Panc1 (cell line): ENCODE data around the gene CEBPB. TPM values are rescaled to one million over a fixed set of nuclear protein-coding genes. Genes with fewer than 3 reads are reported as not detected.

ENCODE experiments used
- ATAC-seq: fragments of 200-7000 bp; cut with Tn5 transposase; 2 replicates; pipeline ENCODE4 v1.9.1; 2020; ENCODE audit warnings: mild to moderate bottlenecking, moderate library complexity
- BruUV-seq: library from RNA; stranded (reverse); fragments of 400-500 nt; replicated peaks from 2 replicates; lab custom pipeline; 2021; lab: Mats Ljungman, UMichigan
- CTCF ChIA-PET: fragments of 300-600 bp; sonication (Branson Sonifier 250); formaldehyde crosslinking; loops from one replicate; lab custom pipeline; 2022; ENCODE audit warnings: antibody characterized with exemption; lab: Charles Lee
- POLR2A ChIA-PET: fragments of 300-600 bp; sonication (Branson Sonifier 250); formaldehyde crosslinking; loops from one replicate; lab custom pipeline; 2022; ENCODE audit warnings: antibody characterized with exemption; lab: Charles Lee
- DNase-seq: peaks from one replicate; pipeline ENCODE4 v3.0.0-alpha.2; 2010; ENCODE audit warnings: low read depth, low spot score
- H3K27ac ChIP-seq: 2 replicates; pipeline ENCODE4 v1.5.1; 2011; ENCODE audit warnings: mild to moderate bottlenecking, low read length, inconsistent platforms
- H3K27me3 ChIP-seq: fragments of 200-500 bp; sonication (Bioruptor generic); 2 replicates; pipeline ENCODE4 v1.6.0; 2014; ENCODE audit warnings: low read length, inconsistent platforms; ENCODE audit not compliant: control insufficient read depth, insufficient read depth
- H3K36me3 ChIP-seq: fragments of 200-500 bp; sonication (Bioruptor generic); 2 replicates; pipeline ENCODE4 v1.5.1; 2014; ENCODE audit warnings: inconsistent platforms, mild to moderate bottlenecking, low read length, moderate library complexity; ENCODE audit not compliant: control insufficient read depth, insufficient read depth
- H3K4me1 ChIP-seq: 2 replicates; pipeline ENCODE4 v1.5.1; 2011; ENCODE audit warnings: inconsistent platforms, mild to moderate bottlenecking, low read length, moderate library complexity; ENCODE audit not compliant: control insufficient read depth, insufficient read depth
- H3K4me3 ChIP-seq, 2 experiments: 2 replicates each; pipeline ENCODE4 v1.5.1; 2011 to 2012; ENCODE audit warnings: low read depth in 2 of 2, low read length in 2 of 2, mild to moderate bottlenecking in 2 of 2, inconsistent platforms in 1 of 2, moderate library complexity in 1 of 2
- H3K9me3 ChIP-seq: fragments of 200-500 bp; sonication (Bioruptor generic); 2 replicates; pipeline ENCODE4 v1.5.1; 2014; ENCODE audit warnings: low read depth, mild to moderate bottlenecking, inconsistent platforms, low read length, moderate library complexity; ENCODE audit not compliant: control insufficient read depth, insufficient read depth
- POLR2AphosphoS5 ChIP-seq: IDR thresholded peaks from 2 replicates; pipeline ENCODE4 v1.6.1; 2012; ENCODE audit warnings: mild to moderate bottlenecking, low read depth, low read length, moderate library complexity
- SIN3A ChIP-seq: IDR thresholded peaks from 2 replicates; pipeline ENCODE4 v1.6.1; 2012; ENCODE audit warnings: low read depth, mild to moderate bottlenecking, low read length, moderate library complexity, borderline replicate concordance; ENCODE audit not compliant: insufficient read depth
- TCF7L2 ChIP-seq: IDR thresholded peaks from 2 replicates; pipeline ENCODE4 v1.6.1; 2011; ENCODE audit warnings: mild to moderate bottlenecking, low read depth, low read length, inconsistent platforms
- in situ Hi-C: cut with HindIII; loops from 2 replicates; pipeline ENCODE4 v1.10.0; 2016; ENCODE audit warnings: low sequenced_read_pairs, low pct_unique_long_range_greater_than_20kb
- intact Hi-C: fragments of 100-400 bp; cut with micrococcal nuclease; formaldehyde crosslinking; loops from one replicate; pipeline ENCODE4 v1.10.0; 2022; ENCODE audit not compliant: unreplicated experiment
- total RNA-seq: library from RNA; stranded (reverse); gene quantifications from one replicate; pipeline ENCODE4 v1.2.1, GENCODE V29; 2021; ENCODE audit not compliant: unreplicated experiment
- TF ChIP-seq, protein P1 (sequence below), 2 experiments: IDR thresholded peaks; 2 replicates each; pipeline ENCODE4 v1.6.1; 2011 to 2012; ENCODE audit warnings: low read depth in 2 of 2, control low read depth in 1 of 2, low read length in 1 of 2, mild to moderate bottlenecking in 1 of 2, moderate library complexity in 1 of 2; ENCODE audit not compliant: insufficient read depth in 1 of 2
- TF ChIP-seq, protein P2 (sequence below): fragments of 450-650 bp; IDR thresholded peaks from 2 replicates; pipeline ENCODE4 v1.5.1; 2017; ENCODE audit warnings: mild to moderate bottlenecking

CEBPB gene
- total RNA-seq, 1 experiment from 2014 or later = 52.1 TPM

DNA sequence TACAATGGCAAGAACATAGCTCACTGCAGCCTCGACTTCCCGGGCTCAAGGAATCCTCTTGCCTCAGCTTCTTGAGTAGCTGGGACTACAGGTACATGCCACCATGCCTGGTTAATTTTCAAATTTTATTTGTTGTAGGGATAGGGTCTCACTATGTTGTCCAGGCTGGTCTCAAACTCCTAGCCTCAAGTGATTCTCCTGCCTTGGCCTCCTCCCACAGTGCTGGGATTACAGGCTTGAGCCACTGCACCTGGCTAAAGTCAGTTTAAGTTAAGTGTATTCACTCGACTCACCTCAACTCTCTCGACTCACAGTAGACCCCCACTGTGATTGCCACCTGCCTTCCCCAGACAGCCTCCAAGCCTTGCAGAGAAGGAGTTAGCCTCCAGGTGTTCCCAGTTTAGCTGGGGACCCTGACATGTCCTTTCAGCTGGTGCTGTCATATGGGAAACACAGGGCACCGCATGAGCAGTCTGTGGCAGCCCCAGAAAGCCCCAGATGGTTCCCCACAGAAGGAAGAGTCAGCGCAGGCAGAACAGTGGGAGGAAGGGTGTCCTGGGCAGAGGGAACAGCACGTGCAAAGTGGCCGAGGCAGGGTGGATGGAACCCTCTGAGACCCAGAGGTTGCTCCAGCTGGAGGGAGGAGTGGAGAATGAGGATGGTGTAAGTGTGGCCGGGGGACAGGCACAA lies 40.4 kb downstream of the CEBPB start:
- BruUV-seq = no TSS peak

DNA sequence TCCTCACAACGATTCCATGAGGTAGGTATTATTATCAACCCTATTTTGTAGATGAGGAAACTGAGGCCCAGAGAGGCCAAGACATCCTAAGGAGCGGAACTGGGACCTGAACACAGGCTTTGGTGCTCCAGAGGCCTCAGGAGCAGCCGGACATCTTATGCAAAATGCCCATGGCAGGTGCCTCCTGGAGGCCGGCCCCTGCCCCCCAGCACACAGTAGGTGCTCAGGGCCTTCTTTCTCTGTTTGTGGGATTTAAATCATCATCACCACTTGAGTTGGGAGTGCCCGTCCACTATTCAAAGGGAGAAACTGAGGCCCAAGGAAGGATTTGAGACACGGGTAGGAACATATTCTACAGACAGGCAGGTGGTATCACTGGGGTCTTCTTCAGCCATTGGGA lies 41.2 kb downstream of the CEBPB start:
- CTCF ChIA-PET = interaction anchor here (0.7 kb wide), 1 partner anchor 11 kb away, joined by 6 read pairs; no protein-coding TSS in a partner anchor
- TF ChIP-seq POLR2AphosphoS5 = no peak
- TF ChIP-seq, protein P1, sequence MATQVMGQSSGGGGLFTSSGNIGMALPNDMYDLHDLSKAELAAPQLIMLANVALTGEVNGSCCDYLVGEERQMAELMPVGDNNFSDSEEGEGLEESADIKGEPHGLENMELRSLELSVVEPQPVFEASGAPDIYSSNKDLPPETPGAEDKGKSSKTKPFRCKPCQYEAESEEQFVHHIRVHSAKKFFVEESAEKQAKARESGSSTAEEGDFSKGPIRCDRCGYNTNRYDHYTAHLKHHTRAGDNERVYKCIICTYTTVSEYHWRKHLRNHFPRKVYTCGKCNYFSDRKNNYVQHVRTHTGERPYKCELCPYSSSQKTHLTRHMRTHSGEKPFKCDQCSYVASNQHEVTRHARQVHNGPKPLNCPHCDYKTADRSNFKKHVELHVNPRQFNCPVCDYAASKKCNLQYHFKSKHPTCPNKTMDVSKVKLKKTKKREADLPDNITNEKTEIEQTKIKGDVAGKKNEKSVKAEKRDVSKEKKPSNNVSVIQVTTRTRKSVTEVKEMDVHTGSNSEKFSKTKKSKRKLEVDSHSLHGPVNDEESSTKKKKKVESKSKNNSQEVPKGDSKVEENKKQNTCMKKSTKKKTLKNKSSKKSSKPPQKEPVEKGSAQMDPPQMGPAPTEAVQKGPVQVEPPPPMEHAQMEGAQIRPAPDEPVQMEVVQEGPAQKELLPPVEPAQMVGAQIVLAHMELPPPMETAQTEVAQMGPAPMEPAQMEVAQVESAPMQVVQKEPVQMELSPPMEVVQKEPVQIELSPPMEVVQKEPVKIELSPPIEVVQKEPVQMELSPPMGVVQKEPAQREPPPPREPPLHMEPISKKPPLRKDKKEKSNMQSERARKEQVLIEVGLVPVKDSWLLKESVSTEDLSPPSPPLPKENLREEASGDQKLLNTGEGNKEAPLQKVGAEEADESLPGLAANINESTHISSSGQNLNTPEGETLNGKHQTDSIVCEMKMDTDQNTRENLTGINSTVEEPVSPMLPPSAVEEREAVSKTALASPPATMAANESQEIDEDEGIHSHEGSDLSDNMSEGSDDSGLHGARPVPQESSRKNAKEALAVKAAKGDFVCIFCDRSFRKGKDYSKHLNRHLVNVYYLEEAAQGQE (IDR thresholded peaks at IDR 0.05; ENCODE audit: insufficient read depth in 1 of 2, low read depth in 2 of 2, low read length in 1 of 2) = no peak
- no peak for TF ChIP-seq TCF7L2
- TF ChIP-seq, protein P2, sequence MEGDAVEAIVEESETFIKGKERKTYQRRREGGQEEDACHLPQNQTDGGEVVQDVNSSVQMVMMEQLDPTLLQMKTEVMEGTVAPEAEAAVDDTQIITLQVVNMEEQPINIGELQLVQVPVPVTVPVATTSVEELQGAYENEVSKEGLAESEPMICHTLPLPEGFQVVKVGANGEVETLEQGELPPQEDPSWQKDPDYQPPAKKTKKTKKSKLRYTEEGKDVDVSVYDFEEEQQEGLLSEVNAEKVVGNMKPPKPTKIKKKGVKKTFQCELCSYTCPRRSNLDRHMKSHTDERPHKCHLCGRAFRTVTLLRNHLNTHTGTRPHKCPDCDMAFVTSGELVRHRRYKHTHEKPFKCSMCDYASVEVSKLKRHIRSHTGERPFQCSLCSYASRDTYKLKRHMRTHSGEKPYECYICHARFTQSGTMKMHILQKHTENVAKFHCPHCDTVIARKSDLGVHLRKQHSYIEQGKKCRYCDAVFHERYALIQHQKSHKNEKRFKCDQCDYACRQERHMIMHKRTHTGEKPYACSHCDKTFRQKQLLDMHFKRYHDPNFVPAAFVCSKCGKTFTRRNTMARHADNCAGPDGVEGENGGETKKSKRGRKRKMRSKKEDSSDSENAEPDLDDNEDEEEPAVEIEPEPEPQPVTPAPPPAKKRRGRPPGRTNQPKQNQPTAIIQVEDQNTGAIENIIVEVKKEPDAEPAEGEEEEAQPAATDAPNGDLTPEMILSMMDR = no peak
- Histone ChIP-seq H3K4me3 (no peak overlapping the region), H3K27me3 (no peaks in the 10 kb centered on the region), H3K36me3 (no peaks in the 10 kb centered on the region), H3K4me1 (no peaks in the 10 kb centered on the region), H3K9me3 (no peaks in the 10 kb centered on the region), H3K27ac (no peak overlapping the region)
- intact Hi-C loops (no loop called here), in situ Hi-C loops (no loop called here)
- BruUV-seq = no TSS peak
- POLR2A ChIA-PET = interaction anchor here (0.6 kb wide), 1 partner anchor 14 kb away, joined by 4 read pairs; no protein-coding TSS in a partner anchor
- ATAC-seq (no peak), DNase-seq (no peak)

More for the DNA sequence above, 40.4 kb downstream of the CEBPB start:
- Histone ChIP-seq H3K9me3 (no peaks in the 10 kb centered on the region), H3K36me3 (no peaks in the 10 kb centered on the region), H3K27ac (no peak overlapping the region), H3K4me3 (no peak overlapping the region), H3K4me1 (no peaks in the 10 kb centered on the region), H3K27me3 (no peaks in the 10 kb centered on the region)
- ATAC-seq (no peak), DNase-seq (no peak)
- TF ChIP-seq TCF7L2 = no peak
- TF ChIP-seq POLR2AphosphoS5 = no peak
- TF ChIP-seq, protein P2 = no peak
- TF ChIP-seq, protein P1 (IDR thresholded peaks at IDR 0.05; ENCODE audit: insufficient read depth in 1 of 2, low read depth in 2 of 2, low read length in 1 of 2) = no peak
- TF ChIP-seq SIN3A = no peak
- in situ Hi-C loops = no loop called here
- ChIA-PET CTCF (no interaction called here), POLR2A (interaction anchor here (0.6 kb wide), 1 partner anchor 14 kb away, joined by 4 read pairs; no protein-coding TSS in a partner anchor)
- intact Hi-C loops = no loop called here
